ENCODE measurements around the gene CNTNAP2. TPM values are rescaled to one million over a fixed set of nuclear protein-coding genes. Genes with fewer than 3 reads are reported as not detected.

CNTNAP2 gene
- total RNA-seq, 2 donors from 2014 or later = 3.5 to 4.0 TPM

GRCh38 chr7:146388928-146389327, 272.3 kb downstream of the CNTNAP2 start:
- ATAC-seq = no peak
- intact Hi-C loops (cut with DNase I, micrococcal nuclease) = no loop called here
- DNase-seq = no peak

- DNase-seq = no peak
- intact Hi-C loops (cut with DNase I, micrococcal nuclease) = no loop called here
- no peak for ATAC-seq
These were observed 276.7 kb downstream of the CNTNAP2 start for GRCh38 chr7:146393346-146393745.

GRCh38 chr7:146397141-146397540, 280.5 kb downstream of the CNTNAP2 start:
- intact Hi-C loops (cut with DNase I, micrococcal nuclease) = no loop called here
- no peak for DNase-seq
- no peak for ATAC-seq

- no peak for ATAC-seq
- intact Hi-C loops (cut with DNase I, micrococcal nuclease) = no loop called here
- DNase-seq = no peak
These were observed 285.3 kb downstream of the CNTNAP2 start for GRCh38 chr7:146401939-146402338.

GRCh38 chr7:146405737-146406136, 289.1 kb downstream of the CNTNAP2 start:
- no peak for DNase-seq
- intact Hi-C loops (cut with DNase I, micrococcal nuclease) = no loop called here

GRCh38 chr7:146411975-146412374, 295.4 kb downstream of the CNTNAP2 start:
- intact Hi-C loops (cut with DNase I, micrococcal nuclease) = no loop called here
- ATAC-seq (no peak), DNase-seq (no peak)

More at GRCh38 chr7:146405737-146406136, 289.1 kb downstream of the CNTNAP2 start:
- no peak for ATAC-seq

- DNase-seq (no peak), ATAC-seq (no peak)
- intact Hi-C loops (cut with DNase I, micrococcal nuclease) = no loop called here
These were observed 296.2 kb downstream of the CNTNAP2 start for GRCh38 chr7:146412781-146413180.

- DNase-seq (no peak), ATAC-seq (no peak)
- intact Hi-C loops (cut with DNase I, micrococcal nuclease) = no loop called here
These were observed 297.8 kb downstream of the CNTNAP2 start for GRCh38 chr7:146414373-146414772.

- no peak for DNase-seq
- intact Hi-C loops (cut with DNase I, micrococcal nuclease) = no loop called here
- ATAC-seq = no peak
These were observed 298.3 kb downstream of the CNTNAP2 start for GRCh38 chr7:146414937-146415336.

- intact Hi-C loops (cut with DNase I, micrococcal nuclease) = no loop called here
- DNase-seq = no peak
- no peak for ATAC-seq
These were observed 300.6 kb downstream of the CNTNAP2 start for GRCh38 chr7:146417176-146417575.

GRCh38 chr7:146423446-146423845, 306.8 kb downstream of the CNTNAP2 start:
- intact Hi-C loops (cut with DNase I, micrococcal nuclease) = no loop called here
- DNase-seq (no peak), ATAC-seq (no peak)

- ATAC-seq (no peak), DNase-seq (no peak)
- intact Hi-C loops (cut with DNase I, micrococcal nuclease) = no loop called here
These were observed 307.5 kb downstream of the CNTNAP2 start for GRCh38 chr7:146424084-146424483.

GRCh38 chr7:146433501-146433900, 316.9 kb downstream of the CNTNAP2 start:
- intact Hi-C loops (cut with DNase I, micrococcal nuclease) = no loop called here
- ATAC-seq (no peak), DNase-seq (no peak)

- intact Hi-C loops (cut with DNase I, micrococcal nuclease) = no loop called here
- ATAC-seq (no peak), DNase-seq (no peak)
These were observed 326.5 kb downstream of the CNTNAP2 start for GRCh38 chr7:146443102-146443501.

- no peak for ATAC-seq
- DNase-seq = no peak
- intact Hi-C loops (cut with DNase I, micrococcal nuclease) = no loop called here
These were observed 333.0 kb downstream of the CNTNAP2 start for GRCh38 chr7:146449625-146450024.

GRCh38 chr7:146455091-146455655, 338.6 kb downstream of the CNTNAP2 start:
- intact Hi-C loops (cut with DNase I, micrococcal nuclease) = no loop called here
- ATAC-seq (no peak), DNase-seq (no peak)

- DNase-seq = no peak
- no peak for ATAC-seq
- intact Hi-C loops (cut with DNase I, micrococcal nuclease) = no loop called here
These were observed 362.4 kb downstream of the CNTNAP2 start for GRCh38 chr7:146479040-146479439.

GRCh38 chr7:146486519-146486918, 369.9 kb downstream of the CNTNAP2 start:
- intact Hi-C loops (cut with DNase I, micrococcal nuclease) = no loop called here

GRCh38 chr7:146492017-146492416, 375.4 kb downstream of the CNTNAP2 start:
- intact Hi-C loops (cut with DNase I, micrococcal nuclease) = no loop called here

More at GRCh38 chr7:146486519-146486918, 369.9 kb downstream of the CNTNAP2 start:
- no peak for DNase-seq
- no peak for ATAC-seq

GRCh38 chr7:146494952-146495596, 378.5 kb downstream of the CNTNAP2 start:
- DNase-seq (no peak), ATAC-seq (no peak)
- intact Hi-C loops (cut with DNase I, micrococcal nuclease) = no loop called here

More at GRCh38 chr7:146492017-146492416, 375.4 kb downstream of the CNTNAP2 start:
- no peak for ATAC-seq
- DNase-seq = no peak

GRCh38 chr7:146496657-146497056, 380.1 kb downstream of the CNTNAP2 start:
- no peak for ATAC-seq

More at GRCh38 chr7:146496657-146497056, 380.1 kb downstream of the CNTNAP2 start:
- DNase-seq = no peak
- intact Hi-C loops (cut with DNase I, micrococcal nuclease) = no loop called here

Data from left colon (tissue), 2 donors.